GM19035 (cell line): ENCODE measurements around the gene SDC1.

Experiments
- ATAC-seq: cut with Tn5 transposase; IDR thresholded peaks from one replicate; pipeline ENCODE4 v1.9.1; 2021; ENCODE audit not compliant: unreplicated experiment

The SDC1 gene

GRCh38 chr2:20156076-20156759 lies 68.7 kb downstream of the SDC1 start:
- ATAC-seq = no peak

- ATAC-seq = no peak
These were observed 71.6 kb downstream of the SDC1 start for GRCh38 chr2:20153131-20153851.

GRCh38 chr2:20150806-20151571 lies 73.9 kb downstream of the SDC1 start:
- ATAC-seq = peak; percentile 66
